Measurements from ENCODE around the gene CD3E.
A peak's percentile ranks its signal among the peaks of the same experiment; 100 is the strongest.

CD3E gene

GRCh38 chr11:118328745-118329144 is 24.2 kb downstream of the CD3E start:
- no peak for DNase-seq

GRCh38 chr11:118334745-118335144 is 30.2 kb downstream of the CD3E start:
- DNase-seq: no peak

GRCh38 chr11:118338637-118339061 is 34.1 kb downstream of the CD3E start:
- DNase-seq: peak; percentile 39 to 65 (median 43)

GRCh38 chr11:118339281-118339961 is 34.9 kb downstream of the CD3E start:
- DNase-seq: no peak

GRCh38 chr11:118340449-118340848 is 35.9 kb downstream of the CD3E start:
- no peak for DNase-seq

- DNase-seq: no peak
Measured at GRCh38 chr11:118341261-118341660, 36.7 kb downstream of the CD3E start.

- peak in 1 of 4 experiments; percentile 11 for DNase-seq
Measured at GRCh38 chr11:118341815-118342489, 37.4 kb downstream of the CD3E start.

GRCh38 chr11:118342503-118343161 is 38.1 kb downstream of the CD3E start, which contains the start of gene CD3D:
CD3D (minus strand) TSS chr11:118342705; CDS start chr11:118342607, 98 bp downstream.
- DNase-seq: peak in 3 of 4 experiments; percentile 26 to 41 (median 37)

- no peak for DNase-seq
Measured at GRCh38 chr11:118343248-118343647, 38.7 kb downstream of the CD3E start.

- DNase-seq: peak in 3 of 4 experiments; percentile 41 to 66 (median 60)
Measured at GRCh38 chr11:118343981-118344515, 39.5 kb downstream of the CD3E start, which contains the start of gene CD3G. CD3G (plus strand) TSS chr11:118344344; CDS start chr11:118344424, 80 bp downstream.

- no peak for DNase-seq
Measured at GRCh38 chr11:118349475-118349874, 44.9 kb downstream of the CD3E start.

- DNase-seq: no peak
Measured at GRCh38 chr11:118353084-118353710, 48.7 kb downstream of the CD3E start.

GRCh38 chr11:118358071-118358470 is 53.5 kb downstream of the CD3E start:
- DNase-seq: no peak

GRCh38 chr11:118359295-118359958 is 54.9 kb downstream of the CD3E start, which contains the start of gene UBE4A:
UBE4A (plus strand) TSS chr11:118359600; CDS start chr11:118365081, 5,481 bp downstream.
- peak; percentile 90 to 96 (median 96) for DNase-seq

GRCh38 chr11:118364956-118365615 is 60.6 kb downstream of the CD3E start:
- no peak for DNase-seq

Data from activated CD4-positive, CD25-positive, alpha-beta regulatory T cell (primary cell).